T1000 (cell line): Measurements from ENCODE around the gene CSTPP1.
"Not testable (repeated sequence)": the region's sequence is repeated elsewhere in the genome, so short reads cannot be mapped to it uniquely, and the experiment has no call there.

ENCODE experiments used
- DNase-seq: peaks from one replicate; lab custom pipeline; 2025; ENCODE audit warnings: mixed read lengths; lab: John Stamatoyannopoulos, UW

Gene CSTPP1

GRCh38 chr11:46953093-46953492 lies 16.5 kb downstream of the CSTPP1 start:
- no peak for DNase-seq

- DNase-seq = no peak
Observed at GRCh38 chr11:46958777-46959176, 22.2 kb downstream of the CSTPP1 start.

- DNase-seq = no peak
Observed at GRCh38 chr11:46961041-46961440, 24.5 kb downstream of the CSTPP1 start.

- DNase-seq = not testable (repeated sequence)
Observed at GRCh38 chr11:46961886-46962285, 25.3 kb downstream of the CSTPP1 start.

GRCh38 chr11:46963844-46964243 lies 27.3 kb downstream of the CSTPP1 start:
- no peak for DNase-seq

- no peak for DNase-seq
Observed at GRCh38 chr11:46966773-46967172, 30.2 kb downstream of the CSTPP1 start.

- no peak for DNase-seq
Observed at GRCh38 chr11:46967962-46968361, 31.4 kb downstream of the CSTPP1 start.

- DNase-seq = no peak
Observed at GRCh38 chr11:46969379-46969778, 32.8 kb downstream of the CSTPP1 start.

GRCh38 chr11:46970913-46971625 lies 34.5 kb downstream of the CSTPP1 start:
- DNase-seq = no peak

GRCh38 chr11:46972343-46972742 lies 35.8 kb downstream of the CSTPP1 start:
- DNase-seq = no peak

- DNase-seq = no peak
Observed at GRCh38 chr11:46972821-46973220, 36.3 kb downstream of the CSTPP1 start.

GRCh38 chr11:46976182-46976854 lies 39.8 kb downstream of the CSTPP1 start:
- DNase-seq = no peak

GRCh38 chr11:46977038-46977813 lies 40.7 kb downstream of the CSTPP1 start:
- no peak for DNase-seq

- DNase-seq = no peak
Observed at GRCh38 chr11:46978005-46978491, 41.5 kb downstream of the CSTPP1 start.

GRCh38 chr11:46979358-46979757 lies 42.8 kb downstream of the CSTPP1 start:
- no peak for DNase-seq

- DNase-seq = no peak
Observed at GRCh38 chr11:46981436-46981835, 44.9 kb downstream of the CSTPP1 start.

- no peak for DNase-seq
Observed at GRCh38 chr11:46982797-46983452, 46.4 kb downstream of the CSTPP1 start.

- no peak for DNase-seq
Observed at GRCh38 chr11:46983598-46983997, 47.0 kb downstream of the CSTPP1 start.

- DNase-seq = no peak
Observed at GRCh38 chr11:46984548-46984947, 48.0 kb downstream of the CSTPP1 start.

- no peak for DNase-seq
Observed at GRCh38 chr11:46984987-46985386, 48.4 kb downstream of the CSTPP1 start.

GRCh38 chr11:46987183-46987582 lies 50.6 kb downstream of the CSTPP1 start:
- no peak for DNase-seq

GRCh38 chr11:46989810-46990487 lies 53.4 kb downstream of the CSTPP1 start:
- not testable (repeated sequence) for DNase-seq
